ENCODE results near the gene WDCP.

- TF ChIP-seq CTCF (IDR thresholded peaks at IDR 0.05) (no peak), POLR2AphosphoS5 (IDR thresholded peaks at IDR 0.05) (no peak), POLR2A (IDR thresholded peaks at IDR 0.05) (no peak)
These were observed 27.5 kb downstream of the WDCP start for GRCh38 chr2:24019729-24020128.
